Loucy (cell line): Measurements from ENCODE around the gene PCDH11Y.
"Not testable (repeated sequence)": the region's sequence is repeated elsewhere in the genome, so short reads cannot be mapped to it uniquely, and the experiment has no call there.

Experiments used
- H2AFZ ChIP-seq: fragments of 200-600 bp; sonication (generic); 2 replicates; pipeline ENCODE4 v1.6.0; 2016; ENCODE audit warnings: antibody characterized with exemption, mild to moderate bottlenecking, low read length, moderate library complexity
- H3F3A ChIP-seq: fragments of 200-600 bp; 2 replicates; pipeline ENCODE4 v1.6.0; 2016; ENCODE audit warnings: antibody characterized with exemption, low read depth, mild to moderate bottlenecking
- H3K27me3 ChIP-seq: fragments of 200-600 bp; sonication (generic); 2 replicates; pipeline ENCODE4 v1.6.1; 2014; ENCODE audit warnings: low read length, mild to moderate bottlenecking; ENCODE audit not compliant: insufficient read depth, poor library complexity, severe bottlenecking
- H3K36me3 ChIP-seq: fragments of 200-600 bp; sonication (generic); 2 replicates; pipeline ENCODE4 v1.6.1; 2016; ENCODE audit warnings: low read length; ENCODE audit not compliant: insufficient read depth
- H3K4me1 ChIP-seq: fragments of 200-600 bp; sonication (generic); 2 replicates; pipeline ENCODE4 v1.5.1; 2014; ENCODE audit warnings: low read length, mild to moderate bottlenecking; ENCODE audit not compliant: insufficient read depth, poor library complexity, severe bottlenecking
- H3K4me2 ChIP-seq: fragments of 200-600 bp; sonication (generic); 2 replicates; pipeline ENCODE4 v1.6.0; 2014; ENCODE audit warnings: antibody characterized with exemption, low read length, low read depth, mild to moderate bottlenecking; ENCODE audit not compliant: poor library complexity, severe bottlenecking
- H3K4me3 ChIP-seq: fragments of 200-600 bp; sonication (generic); 2 replicates; pipeline ENCODE4 v1.5.1; 2014; ENCODE audit warnings: low read length, mild to moderate bottlenecking, mixed read lengths; ENCODE audit not compliant: poor library complexity, severe bottlenecking
- H3K79me2 ChIP-seq: fragments of 200-600 bp; sonication (generic); 2 replicates; pipeline ENCODE4 v1.6.1; 2014; ENCODE audit warnings: low read length; ENCODE audit not compliant: insufficient read depth
- H3K9ac ChIP-seq: fragments of 200-600 bp; sonication (generic); 2 replicates; pipeline ENCODE4 v1.6.0; 2014; ENCODE audit warnings: mild to moderate bottlenecking, low read depth, low read length, moderate library complexity; ENCODE audit not compliant: poor library complexity, severe bottlenecking
- H3K9me2 ChIP-seq: fragments of 200-600 bp; sonication (generic); replicated peaks from 2 replicates; pipeline ENCODE4 v1.6.1; 2016; ENCODE audit warnings: low read depth, low read length, mixed read lengths
- H3K9me3 ChIP-seq: fragments of 200-600 bp; sonication (generic); 2 replicates; pipeline ENCODE4 v1.6.1; 2014; ENCODE audit warnings: mild to moderate bottlenecking, antibody characterized with exemption, low read length, low read depth; ENCODE audit not compliant: insufficient read depth
- H4K20me1 ChIP-seq: fragments of 200-600 bp; sonication (generic); 2 replicates; pipeline ENCODE4 v1.6.0; 2014; ENCODE audit warnings: antibody characterized with exemption, low read length, mild to moderate bottlenecking; ENCODE audit not compliant: insufficient read depth, poor library complexity, severe bottlenecking

Gene PCDH11Y

GRCh38 chrY:5083017-5083416 lies 82.9 kb downstream of the PCDH11Y start:
- not testable (repeated sequence) for H3K27me3 ChIP-seq, H3K4me3 ChIP-seq, H3K4me1 ChIP-seq, H3K9ac ChIP-seq, H4K20me1 ChIP-seq, H3F3A ChIP-seq, H3K9me3 ChIP-seq, H3K36me3 ChIP-seq, H2AFZ ChIP-seq, H3K4me2 ChIP-seq, H3K79me2 ChIP-seq, H3K9me2 ChIP-seq

- not testable (repeated sequence) for H3K4me3 ChIP-seq, H2AFZ ChIP-seq, H3K9ac ChIP-seq, H4K20me1 ChIP-seq, H3K79me2 ChIP-seq, H3F3A ChIP-seq, H3K36me3 ChIP-seq, H3K9me2 ChIP-seq, H3K27me3 ChIP-seq, H3K4me2 ChIP-seq, H3K9me3 ChIP-seq, H3K4me1 ChIP-seq
These were observed 182.9 kb downstream of the PCDH11Y start for GRCh38 chrY:5182998-5183397.

GRCh38 chrY:5215116-5215515 lies 215.0 kb downstream of the PCDH11Y start:
- H3K27me3 ChIP-seq, H3K9ac ChIP-seq, H3K4me1 ChIP-seq: not testable (repeated sequence)

GRCh38 chrY:5324931-5325330 lies 324.8 kb downstream of the PCDH11Y start:
- H2AFZ ChIP-seq, H3K36me3 ChIP-seq, H3K4me1 ChIP-seq, H3K4me3 ChIP-seq, H3K9me3 ChIP-seq, H3K9ac ChIP-seq, H3K79me2 ChIP-seq, H3K27me3 ChIP-seq, H3K9me2 ChIP-seq, H3K4me2 ChIP-seq, H4K20me1 ChIP-seq, H3F3A ChIP-seq: not testable (repeated sequence)

More at GRCh38 chrY:5215116-5215515, 215.0 kb downstream of the PCDH11Y start:
- not testable (repeated sequence) for H4K20me1 ChIP-seq, H3K4me2 ChIP-seq, H3K4me3 ChIP-seq, H3F3A ChIP-seq, H3K36me3 ChIP-seq, H3K9me2 ChIP-seq, H3K79me2 ChIP-seq, H2AFZ ChIP-seq, H3K9me3 ChIP-seq

GRCh38 chrY:5342220-5342619 lies 342.1 kb downstream of the PCDH11Y start:
- H3K4me3 ChIP-seq, H3K36me3 ChIP-seq, H3K4me2 ChIP-seq, H3K9ac ChIP-seq, H3K79me2 ChIP-seq, H3K27me3 ChIP-seq, H3K4me1 ChIP-seq, H4K20me1 ChIP-seq, H3K9me2 ChIP-seq, H2AFZ ChIP-seq, H3F3A ChIP-seq, H3K9me3 ChIP-seq: not testable (repeated sequence)

GRCh38 chrY:5543705-5544104 lies 543.6 kb downstream of the PCDH11Y start:
- not testable (repeated sequence) for H3K9me2 ChIP-seq, H3K4me1 ChIP-seq, H3K4me2 ChIP-seq, H3F3A ChIP-seq, H3K79me2 ChIP-seq, H3K9ac ChIP-seq, H4K20me1 ChIP-seq, H3K4me3 ChIP-seq, H2AFZ ChIP-seq, H3K36me3 ChIP-seq, H3K9me3 ChIP-seq, H3K27me3 ChIP-seq

GRCh38 chrY:5638589-5638988 lies 638.5 kb downstream of the PCDH11Y start:
- H3K79me2 ChIP-seq, H3K9me3 ChIP-seq, H3F3A ChIP-seq, H3K36me3 ChIP-seq, H3K4me1 ChIP-seq, H4K20me1 ChIP-seq, H3K27me3 ChIP-seq, H3K9me2 ChIP-seq, H3K4me3 ChIP-seq, H3K4me2 ChIP-seq, H2AFZ ChIP-seq, H3K9ac ChIP-seq: not testable (repeated sequence)

GRCh38 chrY:5679265-5679664 lies 679.2 kb downstream of the PCDH11Y start:
- not testable (repeated sequence) for H4K20me1 ChIP-seq, H3K4me3 ChIP-seq, H3F3A ChIP-seq, H3K9me2 ChIP-seq, H3K9me3 ChIP-seq, H2AFZ ChIP-seq, H3K4me1 ChIP-seq, H3K79me2 ChIP-seq, H3K36me3 ChIP-seq, H3K27me3 ChIP-seq, H3K9ac ChIP-seq, H3K4me2 ChIP-seq
